Calu3 (cell line): ENCODE measurements around the gene TRIM41. TPM values are rescaled to one million over a fixed set of nuclear protein-coding genes. Genes with fewer than 3 reads are reported as not detected.
"Not testable (repeated sequence)": the region's sequence is repeated elsewhere in the genome, so short reads cannot be mapped to it uniquely, and the experiment has no call there.

Source experiments
- BruUV-seq: library from RNA; stranded (reverse); fragments of 400-500 nt; replicated peaks from 2 replicates; lab custom pipeline; 2021; lab: Mats Ljungman, UMichigan
- CTCF ChIA-PET: fragments of 300-600 bp; sonication (Branson Sonifier 250); formaldehyde crosslinking; loops from one replicate; lab custom pipeline; 2022; ENCODE audit warnings: antibody characterized with exemption; lab: Charles Lee
- DNase-seq: peaks from one replicate; pipeline ENCODE4 v3.0.0; 2022
- H3K27ac Mint-ChIP-seq: one replicate; pipeline ENCODE4 v1.8.0; 2022; ENCODE audit warnings: mixed read lengths; ENCODE audit not compliant: unreplicated experiment
- H3K27me3 Mint-ChIP-seq: one replicate; pipeline ENCODE4 v1.8.0; 2022; ENCODE audit warnings: mixed read lengths; ENCODE audit not compliant: unreplicated experiment
- H3K36me3 Mint-ChIP-seq: one replicate; pipeline ENCODE4 v1.8.0; 2022; ENCODE audit warnings: mild to moderate bottlenecking, moderate library complexity, mixed read lengths; ENCODE audit not compliant: insufficient read depth, unreplicated experiment
- H3K4me1 Mint-ChIP-seq: one replicate; pipeline ENCODE4 v1.8.0; 2022; ENCODE audit warnings: mild to moderate bottlenecking, low read depth, mixed read lengths; ENCODE audit not compliant: unreplicated experiment
- H3K4me3 Mint-ChIP-seq: one replicate; pipeline ENCODE4 v1.8.0; 2022; ENCODE audit warnings: mild to moderate bottlenecking, low read depth, moderate library complexity, mixed read lengths; ENCODE audit not compliant: unreplicated experiment
- H3K9me3 Mint-ChIP-seq: one replicate; pipeline ENCODE4 v1.8.0; 2022; ENCODE audit warnings: low read depth, mixed read lengths; ENCODE audit not compliant: unreplicated experiment
- intact Hi-C: fragments of 100-400 bp; cut with micrococcal nuclease; formaldehyde crosslinking; loops from one replicate; pipeline ENCODE4 v1.10.0; 2022; ENCODE audit not compliant: unreplicated experiment
- total RNA-seq: library from RNA; stranded (reverse); gene quantifications from 2 replicates; pipeline ENCODE4 v1.2.3, GENCODE V29; 2022
- TF ChIP-seq, protein P1 (sequence below): fragments of 200-600 bp; IDR thresholded peaks from one replicate; pipeline ENCODE4 v1.8.0; 2022; ENCODE audit warnings: antibody characterized with exemption; ENCODE audit not compliant: unreplicated experiment

The TRIM41 gene
- total RNA-seq, 1 experiment from 2014 or later: 33.5 TPM

- H3K27me3 Mint-ChIP-seq: peaks cover 9% of the 10 kb centered on the region
- CTCF ChIA-PET: no interaction called here
- no peaks in the 10 kb centered on the region for H3K9me3 Mint-ChIP-seq
- no peak overlapping the region for H3K27ac Mint-ChIP-seq
- BruUV-seq: no TSS peak
- intact Hi-C loops: no loop called here
- TF ChIP-seq, protein P1, sequence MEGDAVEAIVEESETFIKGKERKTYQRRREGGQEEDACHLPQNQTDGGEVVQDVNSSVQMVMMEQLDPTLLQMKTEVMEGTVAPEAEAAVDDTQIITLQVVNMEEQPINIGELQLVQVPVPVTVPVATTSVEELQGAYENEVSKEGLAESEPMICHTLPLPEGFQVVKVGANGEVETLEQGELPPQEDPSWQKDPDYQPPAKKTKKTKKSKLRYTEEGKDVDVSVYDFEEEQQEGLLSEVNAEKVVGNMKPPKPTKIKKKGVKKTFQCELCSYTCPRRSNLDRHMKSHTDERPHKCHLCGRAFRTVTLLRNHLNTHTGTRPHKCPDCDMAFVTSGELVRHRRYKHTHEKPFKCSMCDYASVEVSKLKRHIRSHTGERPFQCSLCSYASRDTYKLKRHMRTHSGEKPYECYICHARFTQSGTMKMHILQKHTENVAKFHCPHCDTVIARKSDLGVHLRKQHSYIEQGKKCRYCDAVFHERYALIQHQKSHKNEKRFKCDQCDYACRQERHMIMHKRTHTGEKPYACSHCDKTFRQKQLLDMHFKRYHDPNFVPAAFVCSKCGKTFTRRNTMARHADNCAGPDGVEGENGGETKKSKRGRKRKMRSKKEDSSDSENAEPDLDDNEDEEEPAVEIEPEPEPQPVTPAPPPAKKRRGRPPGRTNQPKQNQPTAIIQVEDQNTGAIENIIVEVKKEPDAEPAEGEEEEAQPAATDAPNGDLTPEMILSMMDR: no peak
- no peak overlapping the region for H3K4me3 Mint-ChIP-seq
- no peaks in the 10 kb centered on the region for H3K36me3 Mint-ChIP-seq
- H3K4me1 Mint-ChIP-seq: no peaks in the 10 kb centered on the region
- DNase-seq: no peak
Observed at GRCh38 chr5:181281984-181282316, 58.9 kb downstream of the TRIM41 start.

- H3K4me3 Mint-ChIP-seq, DNase-seq, intact Hi-C loops: not testable (repeated sequence)
Observed at GRCh38 chr5:181282415-181282814, 59.3 kb downstream of the TRIM41 start.

DNA sequence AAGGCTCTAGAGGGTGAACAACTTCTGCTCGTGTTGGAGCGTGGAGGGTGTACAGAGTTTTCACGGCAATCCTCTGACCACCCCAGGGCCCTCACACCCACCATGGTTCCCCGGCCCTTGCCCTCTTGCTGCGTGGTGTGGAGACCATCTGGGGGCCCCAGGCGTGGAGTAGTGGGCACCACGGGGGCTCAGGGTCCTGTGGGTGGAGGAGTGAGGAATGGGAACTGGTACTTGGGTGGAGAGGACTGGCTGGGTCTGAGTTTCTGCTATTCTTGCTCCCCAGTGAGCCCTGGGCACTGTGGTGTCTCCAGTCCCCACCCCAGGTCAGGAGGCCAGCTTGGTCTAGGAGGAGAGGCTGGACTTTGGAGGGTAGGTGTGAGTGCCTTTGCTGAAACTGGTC is 59.8 kb downstream of the TRIM41 start:
- H3K36me3 Mint-ChIP-seq: no peaks in the 10 kb centered on the region
- H3K4me3 Mint-ChIP-seq: no peak overlapping the region
- no peak overlapping the region for H3K27ac Mint-ChIP-seq
- TF ChIP-seq, protein P1: no peak
- BruUV-seq: no TSS peak
- intact Hi-C loops: no loop called here
- DNase-seq: no peak
- peaks cover 12% of the 10 kb centered on the region for H3K27me3 Mint-ChIP-seq
- H3K9me3 Mint-ChIP-seq: no peaks in the 10 kb centered on the region
- CTCF ChIA-PET: no interaction called here
- H3K4me1 Mint-ChIP-seq: no peaks in the 10 kb centered on the region

More at GRCh38 chr5:181282415-181282814, 59.3 kb downstream of the TRIM41 start:
- H3K9me3 Mint-ChIP-seq, CTCF ChIA-PET, H3K27ac Mint-ChIP-seq, H3K4me1 Mint-ChIP-seq, BruUV-seq, H3K36me3 Mint-ChIP-seq: not testable (repeated sequence)
- H3K27me3 Mint-ChIP-seq: peaks cover 12% of the 10 kb centered on the region

DNA sequence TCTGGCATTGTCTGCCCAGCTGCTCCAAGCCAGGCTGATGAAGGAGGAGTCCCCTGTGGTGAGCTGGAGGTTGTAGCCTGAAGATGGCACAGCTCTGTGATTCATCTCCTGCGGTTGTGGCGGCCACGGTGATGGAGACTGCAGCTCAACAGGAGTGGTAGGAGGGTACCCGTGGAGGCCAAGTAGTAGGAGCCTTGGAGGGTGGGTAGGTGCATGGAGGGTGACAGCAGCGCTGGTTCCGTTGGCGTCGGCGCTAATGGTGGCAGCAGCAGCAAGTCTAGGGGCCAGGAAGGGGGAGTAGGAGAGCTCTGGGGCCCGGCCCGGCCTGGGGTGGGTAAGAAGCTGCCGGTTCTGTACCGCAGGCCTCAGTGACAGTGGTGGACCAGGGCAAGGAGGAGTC is 60.3 kb downstream of the TRIM41 start:
- Mint-ChIP-seq H3K27ac (no peak overlapping the region), H3K4me3 (no peak overlapping the region), H3K27me3 (peaks cover 12% of the 10 kb centered on the region), H3K4me1 (no peaks in the 10 kb centered on the region), H3K9me3 (no peaks in the 10 kb centered on the region), H3K36me3 (no peaks in the 10 kb centered on the region)
- no TSS peak for BruUV-seq
- TF ChIP-seq, protein P1: no peak
- CTCF ChIA-PET: no interaction called here
- intact Hi-C loops: no loop called here
- no peak for DNase-seq

DNA sequence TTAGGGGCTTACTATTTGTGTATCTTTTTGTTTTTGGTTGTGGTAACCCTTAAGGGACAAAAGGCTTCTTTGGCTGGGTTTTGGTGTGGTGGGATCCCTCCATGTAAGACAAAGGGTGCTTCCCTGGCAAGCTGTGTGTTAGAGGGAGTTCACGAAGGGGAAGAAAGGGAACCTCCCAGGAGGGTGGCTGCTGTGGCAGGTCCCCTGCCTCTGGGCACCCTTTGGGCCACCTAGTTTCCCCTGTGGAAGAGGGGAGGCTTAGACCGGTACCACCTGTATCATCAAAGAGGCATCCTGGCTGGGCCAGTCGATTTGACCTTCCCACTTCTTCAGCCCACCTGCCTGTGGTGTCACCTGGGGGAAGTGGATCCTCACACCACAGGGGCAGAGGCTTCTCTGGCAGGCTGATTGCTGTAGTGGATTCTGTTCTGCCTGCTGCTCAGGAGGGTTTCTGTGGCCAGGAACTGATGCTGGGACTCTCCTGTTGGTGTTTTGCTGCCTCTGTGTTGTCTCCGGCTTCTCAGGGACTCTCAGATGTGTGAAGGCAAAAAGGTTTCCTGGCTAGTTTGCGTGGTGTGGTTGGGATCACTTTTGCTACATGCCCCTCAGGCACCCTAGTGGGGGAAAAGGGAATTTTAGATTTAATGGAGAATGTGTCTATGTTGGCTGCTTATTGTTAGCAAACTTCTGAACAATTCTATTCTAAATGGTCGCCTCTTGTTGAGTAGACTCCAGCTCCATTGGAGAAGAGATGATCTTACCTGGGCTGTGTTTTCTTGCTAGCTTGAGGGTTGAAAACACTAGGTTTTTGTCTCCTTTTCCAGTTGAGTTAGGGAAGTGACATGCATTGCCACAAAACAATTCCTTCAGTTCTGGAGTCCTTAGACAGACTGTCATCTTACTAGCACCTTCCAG is 61.0 kb downstream of the TRIM41 start:
- DNase-seq, BruUV-seq, H3K4me3 Mint-ChIP-seq, CTCF ChIA-PET, H3K27ac Mint-ChIP-seq, H3K4me1 Mint-ChIP-seq, H3K36me3 Mint-ChIP-seq, intact Hi-C loops, H3K9me3 Mint-ChIP-seq: not testable (repeated sequence)
- H3K27me3 Mint-ChIP-seq: peaks cover 12% of the 10 kb centered on the region
- TF ChIP-seq, protein P1: peak; percentile 39
